Activated CD4-positive, alpha-beta T cell treated with anti-CD3 and anti-CD28 coated beads, Interleukin-2, amount 50 U/mL, for 24 hours (primary cell): ENCODE measurements around the gene NR6A1.

ENCODE experiments used
- DNase-seq, 2 donors: peaks; one replicate each; pipeline ENCODE4 v3.0.0-alpha.2; 2020; ENCODE audit warnings: low read depth in 1 of 2, low spot score in 1 of 2

Gene NR6A1

DNA sequence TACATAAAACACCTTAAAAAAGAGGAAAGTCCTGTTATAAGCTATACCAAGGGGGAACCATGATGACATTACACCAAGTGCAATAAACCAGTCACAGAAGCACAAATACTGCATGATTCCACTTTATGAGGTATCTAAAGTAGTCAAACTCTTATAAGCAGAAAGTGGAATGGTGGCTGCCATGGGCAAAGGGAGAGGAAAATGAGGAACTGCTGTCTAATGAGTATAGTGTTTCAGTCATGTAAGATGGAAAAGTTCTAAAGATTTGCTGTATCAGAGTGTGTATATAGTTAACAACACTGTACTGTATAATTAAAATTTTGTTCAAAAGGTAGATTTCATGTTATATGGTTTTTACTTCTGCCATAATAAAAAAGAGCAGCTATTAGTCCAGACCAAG is 229.3 kb downstream of the NR6A1 start:
- DNase-seq: no peak

DNA sequence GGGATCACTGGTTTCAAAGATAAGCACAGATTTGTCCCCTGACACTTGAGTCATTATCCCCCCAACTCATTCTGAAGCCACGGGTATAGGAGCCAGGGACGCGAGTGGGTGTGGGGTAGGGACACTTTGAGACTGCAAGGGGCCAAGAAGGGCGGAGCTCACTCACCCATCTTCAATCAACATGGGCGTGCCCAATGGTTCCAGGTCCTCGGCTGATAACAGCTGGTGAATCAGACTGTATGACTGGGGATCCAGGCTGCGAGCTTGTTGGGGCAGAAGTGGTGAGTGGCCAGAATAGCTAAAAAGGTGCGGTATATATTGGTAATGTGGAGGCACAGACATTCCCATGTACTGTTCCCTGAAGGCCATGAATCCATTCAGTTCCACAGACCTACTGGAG is 233.2 kb downstream of the NR6A1 start:
- DNase-seq: no peak

DNA sequence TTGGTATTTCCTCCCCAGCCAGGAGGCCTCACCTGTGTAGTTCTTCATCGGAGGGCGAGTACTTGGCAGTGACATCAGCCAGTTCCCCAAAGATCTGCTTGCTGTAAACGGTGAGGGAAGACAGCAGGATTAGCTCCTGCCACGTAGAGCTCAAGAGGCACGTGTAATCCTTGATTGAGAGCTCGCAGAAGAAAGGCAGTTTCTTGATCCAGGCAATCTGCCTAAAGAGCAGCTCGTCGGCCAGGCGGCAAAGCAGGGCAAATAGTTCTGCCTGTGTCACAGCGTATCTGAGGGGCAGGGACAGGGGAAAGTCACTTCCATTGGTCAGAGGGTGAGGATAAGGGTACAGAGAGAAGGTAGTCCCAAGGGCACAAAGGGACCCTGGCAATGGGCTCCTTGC is 235.3 kb downstream of the NR6A1 start:
- no peak for DNase-seq

DNA sequence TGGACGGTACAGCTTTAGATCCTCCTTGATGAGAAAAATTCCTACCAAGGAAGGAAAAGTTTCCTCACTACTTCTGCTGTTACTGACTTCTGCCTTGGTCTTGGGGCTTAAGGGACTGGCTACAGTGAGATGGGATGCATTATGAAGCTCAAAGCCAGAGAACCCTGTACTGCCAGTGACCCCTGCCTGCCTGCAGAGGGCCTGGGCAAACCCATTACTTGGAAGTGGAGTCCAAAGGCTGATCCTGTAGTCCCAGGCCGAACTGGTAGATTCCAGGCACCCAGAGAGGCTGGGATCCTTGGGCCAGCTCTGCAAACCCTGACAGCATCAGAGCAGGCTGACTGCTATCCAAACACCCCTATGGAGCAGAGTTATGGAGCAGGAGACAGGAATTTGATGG is 238.2 kb downstream of the NR6A1 start:
- DNase-seq: no peak

DNA sequence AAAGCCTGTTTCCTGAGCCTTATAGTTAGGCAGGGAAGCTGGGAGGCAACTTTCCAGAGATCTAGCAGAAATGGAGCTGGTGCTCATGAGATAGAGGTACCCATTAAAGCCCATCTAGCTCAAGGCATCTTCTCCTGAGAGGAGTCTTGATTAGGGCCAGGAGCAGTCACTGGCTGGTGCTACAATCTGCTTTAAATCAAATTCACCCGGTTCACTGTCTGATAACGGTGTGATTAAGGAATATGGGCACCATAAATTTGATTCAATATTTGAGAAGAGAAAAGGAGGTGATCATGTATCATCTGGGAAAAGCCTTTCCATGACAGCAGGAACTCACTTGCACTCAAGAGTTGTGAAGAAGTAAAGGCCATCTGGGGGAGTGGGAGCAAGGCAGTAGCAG is 240.0 kb downstream of the NR6A1 start:
- no peak for DNase-seq

- DNase-seq: no peak
Observed at GRCh38 chr9:124530246-124530645, 240.9 kb downstream of the NR6A1 start.

GRCh38 chr9:124527781-124528180 is 243.3 kb downstream of the NR6A1 start:
- no peak for DNase-seq

- no peak for DNase-seq
Observed at GRCh38 chr9:124526174-124526573, 244.9 kb downstream of the NR6A1 start.

DNA sequence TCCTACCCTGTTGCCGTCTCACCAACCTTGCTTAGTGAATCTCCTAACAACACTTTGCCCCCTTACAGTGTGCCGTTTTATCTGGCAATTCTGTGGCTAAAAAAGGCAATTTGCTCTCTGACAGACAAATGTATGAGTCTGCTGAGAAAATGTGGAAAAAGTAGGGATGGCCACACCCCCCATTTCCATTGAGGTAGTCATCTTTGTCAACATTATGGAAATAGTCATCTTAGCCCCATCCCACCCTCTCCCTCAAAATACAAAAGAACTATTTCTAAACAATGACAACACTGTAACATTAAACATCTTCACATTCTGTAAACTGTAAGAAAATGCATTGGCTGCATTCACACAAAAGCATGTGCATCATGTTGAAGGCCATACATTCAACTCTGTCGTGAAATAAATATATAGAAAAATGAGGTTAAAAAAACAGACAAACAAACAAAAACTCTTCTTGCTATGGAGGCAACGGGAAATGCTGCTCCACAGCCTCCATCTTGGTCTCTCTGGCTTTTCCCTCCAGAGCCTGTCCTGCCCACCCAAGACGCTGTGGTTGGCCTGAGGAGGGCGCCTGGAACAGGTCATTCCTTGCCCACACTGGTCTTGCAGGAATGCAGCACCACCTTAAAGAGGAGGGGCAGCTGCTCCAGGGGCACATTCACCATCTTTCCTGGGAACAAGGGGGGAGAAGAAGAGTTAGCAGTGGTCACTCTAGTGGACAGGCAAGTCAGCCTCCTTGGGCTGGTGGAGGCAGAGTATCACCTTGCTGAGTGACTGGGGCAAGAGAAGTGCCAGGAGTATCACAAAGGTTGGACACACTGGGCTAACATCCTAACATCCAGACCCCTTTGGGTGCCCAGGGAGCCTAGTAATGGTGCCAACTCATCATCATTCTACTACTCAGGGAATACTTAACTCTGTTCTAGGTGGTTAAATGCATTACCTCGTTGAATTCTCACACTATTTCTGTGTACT is 248.7 kb downstream of the NR6A1 start:
- no peak for DNase-seq

GRCh38 chr9:124521142-124521541 is 250.0 kb downstream of the NR6A1 start:
- DNase-seq: no peak

DNA sequence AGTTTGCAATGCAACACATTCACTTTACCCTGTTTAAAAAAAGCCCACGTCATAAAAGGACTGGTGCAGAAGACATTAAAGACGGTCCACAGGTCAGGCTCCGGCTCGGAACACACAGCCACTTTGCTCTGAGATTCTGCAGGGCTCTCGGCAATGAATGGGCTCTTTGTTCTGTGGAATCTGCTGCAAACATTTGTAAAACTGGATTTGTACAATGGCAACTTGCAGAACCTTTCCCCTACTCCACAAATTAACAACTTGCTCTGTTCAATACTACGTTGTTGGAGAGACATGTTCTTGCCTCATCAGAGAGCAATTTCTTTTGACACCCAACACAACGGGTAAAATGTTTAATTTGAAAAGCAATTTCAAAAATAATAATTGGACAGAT is 250.9 kb downstream of the NR6A1 start:
- no peak for DNase-seq

DNA sequence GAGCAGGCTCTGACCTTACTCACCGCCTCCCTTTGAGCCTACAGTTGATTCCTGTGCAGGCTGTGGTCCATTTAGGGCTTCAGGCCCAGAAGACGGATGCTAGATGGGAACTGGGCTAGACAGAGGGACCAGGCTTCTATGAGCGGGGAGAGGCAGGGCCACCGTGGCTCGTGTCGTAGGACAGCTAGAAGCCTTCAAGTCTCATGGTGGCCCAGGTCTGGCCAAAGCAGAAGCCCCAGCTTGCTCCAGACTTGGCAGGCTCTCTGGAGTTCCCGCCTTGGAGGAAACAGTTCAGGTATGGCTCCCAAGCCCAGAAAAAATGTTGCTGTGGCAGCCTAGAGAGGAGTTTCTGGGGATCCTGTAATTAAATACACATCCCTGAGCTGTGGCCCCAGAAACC is 253.0 kb downstream of the NR6A1 start:
- DNase-seq: no peak

DNA sequence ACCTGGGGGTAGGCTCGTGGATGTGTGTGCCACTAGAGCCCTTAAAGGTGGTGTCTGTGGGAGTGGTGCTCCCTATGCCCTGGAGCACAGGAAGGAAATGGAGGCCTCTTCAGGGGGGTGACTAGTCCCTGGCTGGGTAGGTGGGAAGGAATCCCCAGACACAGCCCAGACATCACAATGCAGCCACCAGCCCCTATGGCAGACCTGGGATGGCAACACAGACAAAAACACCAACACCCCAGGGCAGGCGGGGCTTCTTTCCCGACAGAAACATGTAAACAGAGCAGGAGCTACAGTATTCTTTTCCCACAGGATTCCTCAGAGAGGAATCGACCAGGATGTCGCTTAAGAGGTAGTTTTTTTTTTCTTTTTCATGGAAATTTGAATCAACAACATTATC is 253.5 kb downstream of the NR6A1 start:
- DNase-seq: no peak

DNA sequence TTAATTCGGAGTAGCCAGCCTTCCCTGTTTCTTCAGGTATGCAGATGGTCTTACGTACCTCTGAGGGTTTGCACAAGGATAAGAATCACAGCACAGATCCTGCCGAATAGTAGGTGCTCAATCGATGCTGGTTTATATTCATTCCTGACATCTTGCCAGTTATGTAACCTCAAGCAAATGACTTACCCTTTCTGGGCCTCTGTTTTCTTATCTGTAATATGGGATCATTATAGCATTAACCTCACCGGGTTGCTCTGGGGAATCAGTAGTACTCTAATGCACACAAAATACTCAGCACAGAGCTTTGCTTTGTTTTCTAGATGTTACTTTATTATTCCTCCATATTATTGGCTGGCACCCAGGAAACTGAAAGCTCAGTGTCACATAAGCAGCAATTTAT is 256.2 kb downstream of the NR6A1 start:
- no peak for DNase-seq

- DNase-seq: no peak
Observed at GRCh38 chr9:124514125-124514524, 257.0 kb downstream of the NR6A1 start.

GRCh38 chr9:124513376-124513994 is 257.6 kb downstream of the NR6A1 start:
- DNase-seq: no peak

GRCh38 chr9:124512806-124513204 is 258.3 kb downstream of the NR6A1 start:
- DNase-seq: no peak

- no peak for DNase-seq
Observed at GRCh38 chr9:124511891-124512805, 259.0 kb downstream of the NR6A1 start.

DNA sequence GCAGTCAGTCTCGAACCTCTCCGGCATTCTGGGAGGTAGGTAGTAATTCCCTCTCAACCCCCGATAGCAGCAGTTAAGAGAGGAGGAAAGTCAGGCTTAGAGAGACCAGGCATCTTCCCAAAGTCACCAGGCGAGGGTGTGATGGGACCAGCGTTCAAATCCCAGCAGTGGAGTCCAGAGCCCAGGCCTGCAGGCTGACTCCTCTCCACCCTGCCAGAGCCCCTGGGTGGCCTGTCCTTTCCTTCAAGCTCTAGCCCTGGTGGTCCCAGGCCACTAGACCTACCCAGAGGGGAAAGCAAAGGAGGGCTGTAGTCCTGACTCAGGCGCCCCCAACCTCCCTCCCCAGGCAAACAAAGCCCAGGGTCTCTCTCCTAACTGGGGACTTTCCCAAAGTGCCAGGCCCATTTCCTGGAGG is 259.7 kb downstream of the NR6A1 start:
- no peak for DNase-seq

- DNase-seq: no peak
Observed at GRCh38 chr9:124510650-124511425, 260.3 kb downstream of the NR6A1 start.
